Amygdala (tissue), 56 donors: ENCODE results near the gene NFYC.

Experiments used
- DNase-seq, 56 donors: peaks; one replicate each; lab custom pipeline; 2025; lab: John Stamatoyannopoulos, UW

Gene NFYC

GRCh38 chr1:40755067-40755466 lies 63.6 kb downstream of the NFYC start:
- DNase-seq, result peak in 2 of 56 donors; percentile 12 to 23

GRCh38 chr1:40756523-40756922 lies 65.0 kb downstream of the NFYC start:
- DNase-seq, result no peak

GRCh38 chr1:40757084-40757483 lies 65.6 kb downstream of the NFYC start:
- DNase-seq, result no peak

- DNase-seq, result no peak
Observed at GRCh38 chr1:40758004-40758403, 66.5 kb downstream of the NFYC start.

GRCh38 chr1:40758578-40759343 lies 67.3 kb downstream of the NFYC start:
- no peak for DNase-seq

- DNase-seq, result no peak
Observed at GRCh38 chr1:40760984-40761383, 69.5 kb downstream of the NFYC start.

GRCh38 chr1:40762144-40762923 lies 70.8 kb downstream of the NFYC start:
- DNase-seq, result no peak

GRCh38 chr1:40763742-40764532 lies 72.4 kb downstream of the NFYC start:
- no peak for DNase-seq

- no peak for DNase-seq
Observed at GRCh38 chr1:40764981-40765380, 73.5 kb downstream of the NFYC start.

- DNase-seq, result no peak
Observed at GRCh38 chr1:40766017-40766416, 74.5 kb downstream of the NFYC start.

- DNase-seq, result no peak
Observed at GRCh38 chr1:40766560-40766959, 75.1 kb downstream of the NFYC start.

GRCh38 chr1:40768146-40768990 lies 76.9 kb downstream of the NFYC start:
- DNase-seq, result no peak

- DNase-seq, result no peak
Observed at GRCh38 chr1:40769815-40770214, 78.3 kb downstream of the NFYC start.

- DNase-seq, result no peak
Observed at GRCh38 chr1:40770296-40771070, 79.0 kb downstream of the NFYC start.

GRCh38 chr1:40772146-40772955 lies 80.8 kb downstream of the NFYC start:
- DNase-seq, result no peak

- DNase-seq, result no peak
Observed at GRCh38 chr1:40773748-40774265, 82.3 kb downstream of the NFYC start.

GRCh38 chr1:40774266-40774998 lies 82.9 kb downstream of the NFYC start:
- peak in 11 of 56 donors; percentile 4 to 49 (median 25) for DNase-seq
